Activated T-cell treated with anti-CD3 and anti-CD28 coated beads for 4 hours (primary cell): ENCODE data around the gene C14orf180.

Experiments used
- DNase-seq: peaks from one replicate; pipeline ENCODE4 v3.0.0-alpha.2; 2020

Gene C14orf180

GRCh38 chr14:104582662-104583061 is 3.1 kb downstream of the C14orf180 start:
- DNase-seq = no peak

- no peak for DNase-seq
These were observed 4.1 kb downstream of the C14orf180 start for GRCh38 chr14:104583424-104584306.

- DNase-seq = no peak
These were observed 5.0 kb downstream of the C14orf180 start for GRCh38 chr14:104584557-104584956.

- DNase-seq = no peak
These were observed 6.6 kb downstream of the C14orf180 start for GRCh38 chr14:104585966-104586697.

- DNase-seq = no peak
These were observed 7.5 kb downstream of the C14orf180 start for GRCh38 chr14:104586832-104587620.

- no peak for DNase-seq
These were observed 8.1 kb downstream of the C14orf180 start for GRCh38 chr14:104587641-104588040.

- DNase-seq = no peak
These were observed 8.7 kb downstream of the C14orf180 start for GRCh38 chr14:104588066-104588857.

GRCh38 chr14:104589338-104590195 is 10.0 kb downstream of the C14orf180 start:
- no peak for DNase-seq

GRCh38 chr14:104590240-104590965 is 10.8 kb downstream of the C14orf180 start:
- DNase-seq = no peak

GRCh38 chr14:104591031-104591430 is 11.5 kb downstream of the C14orf180 start:
- DNase-seq = no peak

- no peak for DNase-seq
These were observed 12.1 kb downstream of the C14orf180 start for GRCh38 chr14:104591506-104592291.

GRCh38 chr14:104592292-104592672 is 12.7 kb downstream of the C14orf180 start:
- no peak for DNase-seq

GRCh38 chr14:104592785-104593184 is 13.2 kb downstream of the C14orf180 start:
- DNase-seq = no peak

GRCh38 chr14:104593241-104593701 is 13.7 kb downstream of the C14orf180 start:
- no peak for DNase-seq

- no peak for DNase-seq
These were observed 14.2 kb downstream of the C14orf180 start for GRCh38 chr14:104593710-104594136.

GRCh38 chr14:104594310-104595046 is 14.9 kb downstream of the C14orf180 start:
- DNase-seq = no peak

- DNase-seq = no peak
These were observed 15.6 kb downstream of the C14orf180 start for GRCh38 chr14:104595116-104595675.

GRCh38 chr14:104595911-104596450 is 16.4 kb downstream of the C14orf180 start:
- no peak for DNase-seq
